ENCODE data around the gene FOXP1. TPM values are rescaled to one million over a fixed set of nuclear protein-coding genes. Genes with fewer than 3 reads are reported as not detected.
A peak's percentile ranks its signal among the peaks of the same experiment; 100 is the strongest.

FOXP1 gene
- total and polyA plus RNA-seq, 2 experiments from 2014 or later, result 37.4 to 59.9 TPM

DNA sequence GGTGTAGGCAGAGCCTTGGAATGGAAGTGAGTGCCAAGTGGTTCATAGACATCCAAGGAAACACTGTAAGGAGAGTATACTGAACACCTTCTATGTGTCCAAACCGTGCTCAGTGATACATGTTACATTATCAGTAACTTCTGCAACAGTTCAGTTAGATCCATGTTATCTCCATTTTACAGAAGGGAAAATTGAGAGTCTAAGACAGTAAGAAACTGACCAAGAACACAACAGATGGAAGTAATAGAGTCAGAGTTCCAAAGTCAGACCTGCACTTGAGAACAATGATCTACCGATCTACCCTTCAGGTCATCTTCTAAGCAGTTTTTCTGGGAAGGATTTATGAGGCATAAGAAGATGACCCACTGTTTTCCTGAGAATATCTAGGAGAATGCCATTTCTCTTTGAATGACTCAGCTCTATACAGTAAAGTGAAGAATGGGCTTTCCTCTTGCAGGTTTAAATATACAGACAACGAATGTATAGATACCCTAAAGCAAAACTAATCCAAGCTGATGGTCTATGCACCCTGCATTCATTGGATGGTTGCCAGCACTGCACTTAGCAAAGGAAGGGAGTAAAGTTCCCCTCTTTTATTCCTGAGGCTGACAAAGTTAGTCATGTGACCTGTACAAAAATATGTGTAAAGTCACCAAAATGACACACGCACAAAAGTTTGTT is 667.0 kb downstream of the FOXP1 start:
- DNase-seq, result peak; percentile 5
- Histone ChIP-seq H3K36me3 (ENCODE audit: low read depth) (no peaks in the 10 kb centered on the region), H3F3A (ENCODE audit: insufficient read depth) (no peaks in the 10 kb centered on the region), H2AFZ (no peak overlapping the region), H3K9me2 (ENCODE audit: insufficient read depth) (no peaks in the 10 kb centered on the region), H3K4me3 (no peak overlapping the region), H3K4me1 (ENCODE audit: insufficient read depth) (no peaks in the 10 kb centered on the region), H3K4me2 (ENCODE audit: unreplicated experiment) (no peak overlapping the region), H3K27me3 (replicated peaks; ENCODE audit: insufficient read depth) (no peaks in the 10 kb centered on the region), H3K79me2 (ENCODE audit: insufficient read depth) (no peaks in the 10 kb centered on the region), H3K9me3 (ENCODE audit: low read depth) (no peaks in the 10 kb centered on the region), H4K20me1 (ENCODE audit: insufficient read depth) (no peaks in the 10 kb centered on the region), H3K9ac (no peak overlapping the region), H3K27ac (no peak overlapping the region)
- 58 to 59% methylated on average over 4 of the region's 4 CpGs for WGBS, 2 experiments (ENCODE audit: low coverage in 1 of 2, low lambda C conversion rate in 2 of 2, missing lambda C conversion rate in 2 of 2)
- no peak for TF ChIP-seq EZH2 (IDR thresholded peaks at IDR 0.05; ENCODE audit: insufficient read depth, poor library complexity, severe bottlenecking)
- no peak for TF ChIP-seq EZH2phosphoT487 (IDR thresholded peaks at IDR 0.05; ENCODE audit: insufficient read depth, low read depth)
- in situ Hi-C loops (cut with MboI), result no loop called here

DNA sequence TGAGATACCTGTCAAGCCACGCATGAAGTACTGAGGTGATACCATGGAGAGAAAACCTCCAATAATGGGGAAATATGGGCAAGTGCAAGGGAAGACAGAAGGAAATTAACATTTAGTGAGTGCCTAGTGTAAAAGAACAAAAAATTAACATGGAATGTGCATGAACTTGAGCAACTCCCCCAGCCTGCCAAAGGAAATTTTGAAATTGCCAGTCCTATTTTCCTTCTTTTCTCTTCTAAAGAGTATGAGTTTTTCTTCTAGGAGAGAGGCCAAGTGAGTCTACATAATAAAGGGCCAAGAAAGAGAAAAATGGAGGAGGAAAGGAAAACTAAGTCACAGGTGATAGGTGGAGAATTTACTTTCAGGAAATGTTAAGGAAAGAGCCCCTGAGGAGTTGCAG is 668.7 kb downstream of the FOXP1 start:
- 74 to 86% methylated on average over 1 of the region's 1 CpG for WGBS, 2 experiments (ENCODE audit: low coverage in 1 of 2, low lambda C conversion rate in 2 of 2, missing lambda C conversion rate in 2 of 2)
- no peaks in the 10 kb centered on the region for H3F3A ChIP-seq (ENCODE audit: insufficient read depth)

DNA sequence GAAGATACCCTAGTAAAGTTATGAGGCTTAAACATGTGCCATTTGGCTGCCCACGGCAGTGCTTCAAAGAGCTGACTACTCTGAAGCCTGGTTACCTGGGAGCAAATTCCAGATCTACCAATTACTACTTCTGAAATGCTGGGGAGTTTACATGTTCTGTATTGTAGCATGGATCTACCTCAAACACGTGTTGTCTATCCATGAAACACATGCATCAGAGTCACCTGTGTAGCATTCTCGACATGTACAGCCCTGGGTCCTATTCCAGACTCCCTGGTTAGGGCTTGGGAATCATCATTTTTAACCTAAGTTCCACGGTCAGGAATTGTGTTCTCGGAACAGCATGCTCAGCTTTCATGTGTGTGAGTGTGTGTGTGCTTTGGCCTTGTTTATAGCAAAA is 671.8 kb downstream of the FOXP1 start:
- Histone ChIP-seq H3K4me3 (no peak overlapping the region), H2AFZ (no peak overlapping the region), H3K27me3 (replicated peaks; ENCODE audit: insufficient read depth) (no peaks in the 10 kb centered on the region), H3K79me2 (ENCODE audit: insufficient read depth) (no peaks in the 10 kb centered on the region), H3K9me3 (ENCODE audit: low read depth) (no peaks in the 10 kb centered on the region), H4K20me1 (ENCODE audit: insufficient read depth) (no peaks in the 10 kb centered on the region), H3K4me2 (ENCODE audit: unreplicated experiment) (no peak overlapping the region), H3K9me2 (ENCODE audit: insufficient read depth) (no peaks in the 10 kb centered on the region), H3K27ac (no peak overlapping the region), H3F3A (ENCODE audit: insufficient read depth) (no peaks in the 10 kb centered on the region), H3K36me3 (ENCODE audit: low read depth) (no peaks in the 10 kb centered on the region), H3K4me1 (ENCODE audit: insufficient read depth) (no peaks in the 10 kb centered on the region), H3K9ac (no peak overlapping the region)
- no peak for DNase-seq
- in situ Hi-C loops (cut with MboI), result no loop called here
- no peak for TF ChIP-seq EZH2 (IDR thresholded peaks at IDR 0.05; ENCODE audit: insufficient read depth, poor library complexity, severe bottlenecking)
- no peak for TF ChIP-seq EZH2phosphoT487 (IDR thresholded peaks at IDR 0.05; ENCODE audit: insufficient read depth, low read depth)
- 69 to 81% methylated on average over 5 of the region's 5 CpGs for WGBS, 2 experiments (ENCODE audit: low coverage in 1 of 2, low lambda C conversion rate in 2 of 2, missing lambda C conversion rate in 2 of 2)

More for the DNA sequence above, 668.7 kb downstream of the FOXP1 start:
- Histone ChIP-seq H3K27me3 (replicated peaks; ENCODE audit: insufficient read depth) (no peaks in the 10 kb centered on the region), H4K20me1 (ENCODE audit: insufficient read depth) (no peaks in the 10 kb centered on the region), H3K9me2 (ENCODE audit: insufficient read depth) (no peaks in the 10 kb centered on the region), H3K9me3 (ENCODE audit: low read depth) (no peaks in the 10 kb centered on the region), H3K9ac (no peak overlapping the region), H3K4me2 (ENCODE audit: unreplicated experiment) (no peak overlapping the region), H3K4me1 (ENCODE audit: insufficient read depth) (no peaks in the 10 kb centered on the region), H3K79me2 (ENCODE audit: insufficient read depth) (no peaks in the 10 kb centered on the region), H3K27ac (no peak overlapping the region), H3K4me3 (no peak overlapping the region), H2AFZ (no peak overlapping the region), H3K36me3 (ENCODE audit: low read depth) (no peaks in the 10 kb centered on the region)
- TF ChIP-seq EZH2phosphoT487 (IDR thresholded peaks at IDR 0.05; ENCODE audit: insufficient read depth, low read depth), result no peak
- TF ChIP-seq EZH2 (IDR thresholded peaks at IDR 0.05; ENCODE audit: insufficient read depth, poor library complexity, severe bottlenecking), result no peak
- in situ Hi-C loops (cut with MboI), result no loop called here
- DNase-seq, result no peak

- DNase-seq, result no peak
- Histone ChIP-seq H3K4me3 (no peak overlapping the region), H4K20me1 (ENCODE audit: insufficient read depth) (no peaks in the 10 kb centered on the region), H3K27me3 (replicated peaks; ENCODE audit: insufficient read depth) (no peaks in the 10 kb centered on the region), H2AFZ (no peak overlapping the region), H3K4me2 (ENCODE audit: unreplicated experiment) (no peak overlapping the region), H3K36me3 (ENCODE audit: low read depth) (no peaks in the 10 kb centered on the region), H3F3A (ENCODE audit: insufficient read depth) (no peaks in the 10 kb centered on the region), H3K27ac (no peak overlapping the region), H3K79me2 (ENCODE audit: insufficient read depth) (no peaks in the 10 kb centered on the region), H3K4me1 (ENCODE audit: insufficient read depth) (no peaks in the 10 kb centered on the region), H3K9ac (no peak overlapping the region), H3K9me3 (ENCODE audit: low read depth) (no peaks in the 10 kb centered on the region), H3K9me2 (ENCODE audit: insufficient read depth) (no peaks in the 10 kb centered on the region)
- WGBS, 2 experiments (ENCODE audit: low coverage in 1 of 2, low lambda C conversion rate in 2 of 2, missing lambda C conversion rate in 2 of 2), result 75 to 78% methylated on average over 11 of the region's 11 CpGs
- in situ Hi-C loops (cut with MboI), result no loop called here
- TF ChIP-seq EZH2 (IDR thresholded peaks at IDR 0.05; ENCODE audit: insufficient read depth, poor library complexity, severe bottlenecking) (no peak), EZH2phosphoT487 (IDR thresholded peaks at IDR 0.05; ENCODE audit: insufficient read depth, low read depth) (no peak)
Observed at GRCh38 chr3:70905491-70905890, 678.0 kb downstream of the FOXP1 start.

MicroRNAs within 50 kb of the gene (microRNA counts, 767-probe panel; counts per million panel counts)
- 447 counts per million, percentile 86 among the panel's probes with 10 or more counts for microRNA hsa-miR-1284

Small RNA genes lying within 50 kb of the gene (microRNA-seq; reads per million reads assigned to microRNA genes)
- gene MIR1284 (ENCODE audit: borderline number of aligned reads), result not detected

Small RNA genes lying within 50 kb of the gene (small RNA-seq; reads per million reads assigned to genes)
- not detected for gene MIR1284 (ENCODE audit: low read depth, low replicate concordance)

Other genes with a start within 250 kb of the FOXP1 start
- gene EIF4E3, start 141.7 kb upstream of the FOXP1 start, total RNA-seq (2014; rRNA removed; shearing (Covaris generic)), result 1.1 TPM in 2 replicates
- 0.79 and 1.1 TPM in 2 replicates for gene EIF4E3, start 141.7 kb upstream of the FOXP1 start, polyA plus RNA-seq (2016; fragmentation: Nextera tagmentation; extraction: Ambion mirVana)
- not detected in 2 replicates for gene GPR27, start 170.1 kb upstream of the FOXP1 start, total RNA-seq (2014; rRNA removed; shearing (Covaris generic))
- 0.10 TPM in 1 of 2 replicates, not detected in the other for gene GPR27, start 170.1 kb upstream of the FOXP1 start, polyA plus RNA-seq (2016; fragmentation: Nextera tagmentation; extraction: Ambion mirVana)
- not detected in 2 replicates for gene PROK2, start 201.4 kb upstream of the FOXP1 start, total RNA-seq (2014; rRNA removed; shearing (Covaris generic))
- not detected in 2 replicates for gene PROK2, start 201.4 kb upstream of the FOXP1 start, polyA plus RNA-seq (2016; fragmentation: Nextera tagmentation; extraction: Ambion mirVana)